K562 (cell line): ENCODE results near the gene RETREG2. TPM values are rescaled to one million over a fixed set of nuclear protein-coding genes. Genes with fewer than 3 reads are reported as not detected.

Source experiments
- CBFA2T2 ChIP-seq: fragments of 450-650 bp; conservative IDR thresholded peaks from 2 replicates; pipeline ENCODE4 v1.6.1; 2017; ENCODE audit warnings: mild to moderate bottlenecking
- CREM ChIP-seq: IDR thresholded peaks from 2 replicates; pipeline ENCODE4 v1.6.1; 2014; ENCODE audit warnings: antibody characterized with exemption, low read depth
- CTCFL ChIP-seq: IDR thresholded peaks from 2 replicates; pipeline ENCODE4 v1.6.1; 2011; ENCODE audit warnings: borderline replicate concordance, low read depth, mild to moderate bottlenecking, moderate library complexity, low read length; ENCODE audit not compliant: insufficient read depth, poor library complexity, severe bottlenecking
- DIDO1 ChIP-seq: fragments of 450-650 bp; IDR thresholded peaks from 2 replicates; pipeline ENCODE4 v1.6.1; 2016; ENCODE audit warnings: low read depth, missing biosample characterization, missing genetic modification characterization
- FOXK2 ChIP-seq, 2 experiments: fragments of 450-650 bp; IDR thresholded peaks in 1 of 2; conservative IDR thresholded peaks in 1 of 2; 2 replicates each; pipeline ENCODE4 v1.6.1; 2016; ENCODE audit warnings: low read depth in 2 of 2, mild to moderate bottlenecking in 1 of 2
- HNRNPLL ChIP-seq: fragments of 200-400 bp; formaldehyde crosslinking; IDR thresholded peaks from 2 replicates; pipeline ENCODE4 v1.6.1; 2017; ENCODE audit warnings: low read length, low read depth, mild to moderate bottlenecking; ENCODE audit not compliant: poor library complexity, severe bottlenecking
- RBM25 ChIP-seq: fragments of 200-400 bp; formaldehyde crosslinking; IDR thresholded peaks from 2 replicates; pipeline ENCODE4 v1.6.1; 2018; ENCODE audit warnings: low read length, low read depth, moderate library complexity; ENCODE audit not compliant: severe bottlenecking
- SMARCC2 ChIP-seq: fragments of 450-650 bp; IDR thresholded peaks from 2 replicates; pipeline ENCODE4 v1.6.1; 2017; ENCODE audit warnings: antibody characterized with exemption, moderate library complexity, mild to moderate bottlenecking, low read depth
- SNIP1 ChIP-seq: fragments of 450-650 bp; IDR thresholded peaks from 2 replicates; pipeline ENCODE4 v1.7.1; 2017; ENCODE audit warnings: low read depth, mild to moderate bottlenecking
- TCF3 ChIP-seq: sonication (generic); formaldehyde crosslinking; IDR thresholded peaks from 2 replicates; pipeline ENCODE4 v1.4.0; 2020; ENCODE audit warnings: mild to moderate bottlenecking, missing genetic modification reagents
- TRIM28 ChIP-seq: fragments of 450-650 bp; IDR thresholded peaks from 2 replicates; pipeline ENCODE4 v1.6.1; 2017
- ZBTB9 ChIP-seq: fragments of 450-650 bp; formaldehyde crosslinking; IDR thresholded peaks from 2 replicates; pipeline ENCODE4 v1.4.0; 2020; ENCODE audit warnings: mild to moderate bottlenecking, moderate library complexity
- ZC3H11A ChIP-seq: IDR thresholded peaks from 2 replicates; pipeline ENCODE4 v1.6.1; 2012; ENCODE audit warnings: low read depth, low read length, improper control_type of control experiment
- ZFPM2 ChIP-seq: fragments of 250-450 bp; sonication (Bioruptor Pico); IDR thresholded peaks from 2 replicates; pipeline ENCODE4 v1.5.1; 2022; ENCODE audit warnings: mild to moderate bottlenecking
- ZKSCAN1 ChIP-seq: fragments of 150-350 bp; IDR thresholded peaks from 2 replicates; pipeline ENCODE4 v1.6.1; 2016; ENCODE audit warnings: low read depth, low read length
- polyA plus RNA-seq, 8 experiments: library from polyadenylated mRNA; depleted of rRNA in 4 of 8; stranded (reverse) in 5 of 8; unstranded in 3 of 8; fragments of >200 nt; fragmentation: Nextera tagmentation in 2 of 8; fragmentation: Illumina TruSeq in 1 of 8; extraction: Ambion mirVana in 2 of 8; extraction: Trizol in 1 of 8; gene quantifications; 2 replicates each; pipeline versions ENCODE4 v1.2.1 to v1.2.3, GENCODE V29; 2011 to 2014; ENCODE audit warnings: inconsistent platforms in 1 of 8, missing spikeins in 1 of 8
- total RNA-seq, 7 experiments: library from RNA; depleted of rRNA in 6 of 7; stranded (reverse); fragments of >200 nt in 6 of 7; fragmentation: Illumina TruSeq in 2 of 7; extraction: Trizol in 2 of 7; gene quantifications; 2 replicates each; pipeline versions ENCODE4 v1.2.1 to v1.2.3, GENCODE V29; 2011 to 2021; ENCODE audit warnings: low replicate concordance in 1 of 7
- TF ChIP-seq, protein P1 (sequence below): fragments of 450-650 bp; formaldehyde crosslinking; IDR thresholded peaks from 2 replicates; pipeline ENCODE4 v1.4.0; 2020; ENCODE audit warnings: mild to moderate bottlenecking, moderate library complexity
- TF ChIP-seq, protein P2 (sequence below): fragments of 450-650 bp; IDR thresholded peaks from 2 replicates; pipeline ENCODE4 v1.6.1; 2017; ENCODE audit warnings: antibody characterized with exemption, mild to moderate bottlenecking

RETREG2 gene
- total and polyA plus RNA-seq, 9 of the 15 experiments (the other 6 are each of a cell fraction or from before 2014, with no cell fraction given), result 4.9 to 40.1 (median 19.2) TPM

DNA sequence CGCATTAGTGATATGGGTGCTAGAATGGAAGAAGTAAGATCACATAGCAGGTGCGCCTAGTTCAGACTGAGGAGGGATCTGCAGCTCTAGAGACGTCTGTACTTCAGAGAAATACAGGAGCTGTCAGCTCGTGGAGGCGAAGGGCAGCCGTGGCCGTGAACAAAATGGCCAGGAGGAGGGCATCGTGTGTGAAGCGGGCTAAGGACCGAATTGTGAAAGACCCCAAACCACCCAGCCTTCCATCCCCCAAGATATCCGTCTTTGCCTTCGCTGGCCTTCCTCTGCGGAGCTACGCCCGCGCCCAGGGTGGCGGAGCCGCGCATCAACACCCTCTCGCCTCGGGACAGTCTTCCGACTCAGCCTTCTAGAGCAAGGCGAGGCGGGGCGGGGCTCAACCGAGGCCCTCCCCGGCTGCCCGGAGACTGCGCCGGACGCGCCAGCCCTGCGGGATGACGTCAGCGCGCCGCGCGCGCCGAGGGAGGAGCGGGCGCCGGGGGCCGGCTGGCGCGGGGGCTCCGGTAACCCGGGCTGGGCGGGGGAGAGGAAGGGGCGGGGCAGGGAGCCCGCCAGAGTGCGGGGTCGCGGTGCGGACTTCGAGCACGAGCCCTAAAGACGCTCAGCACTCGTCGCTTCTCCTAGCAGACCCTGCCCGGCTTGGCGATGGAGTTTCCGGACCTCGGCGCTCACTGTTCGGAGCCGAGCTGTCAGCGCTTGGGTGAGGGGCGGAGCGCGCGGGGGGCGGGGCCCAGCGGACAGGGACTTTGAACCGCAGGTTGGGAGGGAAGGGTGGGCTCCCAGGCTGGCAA is 28.5 kb downstream of the RETREG2 start, which contains the start of gene ZFAND2B (continued):
- TF ChIP-seq, protein P1, sequence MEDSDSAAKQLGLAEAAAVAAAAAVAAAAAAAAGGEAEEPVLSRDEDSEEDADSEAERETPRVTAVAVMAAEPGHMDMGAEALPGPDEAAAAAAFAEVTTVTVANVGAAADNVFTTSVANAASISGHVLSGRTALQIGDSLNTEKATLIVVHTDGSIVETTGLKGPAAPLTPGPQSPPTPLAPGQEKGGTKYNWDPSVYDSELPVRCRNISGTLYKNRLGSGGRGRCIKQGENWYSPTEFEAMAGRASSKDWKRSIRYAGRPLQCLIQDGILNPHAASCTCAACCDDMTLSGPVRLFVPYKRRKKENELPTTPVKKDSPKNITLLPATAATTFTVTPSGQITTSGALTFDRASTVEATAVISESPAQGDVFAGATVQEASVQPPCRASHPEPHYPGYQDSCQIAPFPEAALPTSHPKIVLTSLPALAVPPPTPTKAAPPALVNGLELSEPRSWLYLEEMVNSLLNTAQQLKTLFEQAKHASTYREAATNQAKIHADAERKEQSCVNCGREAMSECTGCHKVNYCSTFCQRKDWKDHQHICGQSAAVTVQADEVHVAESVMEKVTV, result no peak
- 0 out of 2 replicates have a peak, but pooled peaks have one; percentile 37 for TF ChIP-seq TRIM28
- TF ChIP-seq ZBTB9 (CRISPR knock-in tag), result no peak
- no peak for TF ChIP-seq CTCFL
- TF ChIP-seq CREM, result peak; percentile 89
- TF ChIP-seq ZFPM2 (CRISPR knock-in tag), result no peak
- no peak for TF ChIP-seq SNIP1
- TF ChIP-seq SMARCC2, result no peak
- TF ChIP-seq FOXK2 (conservative IDR thresholded peaks at IDR 0.05 in 1 of 2, IDR thresholded peaks at IDR 0.05 in 1 of 2; ENCODE audit: low read depth in 2 of 2), result peak in 1 of 2 experiments; percentile 53; a peak in 1 of 4 replicates
- no peak for TF ChIP-seq ZC3H11A
- TF ChIP-seq ZKSCAN1, result no peak
- TF ChIP-seq HNRNPLL, result peak; percentile 46
- no peak for TF ChIP-seq RBM25
- TF ChIP-seq CBFA2T2, result no peak
- TF ChIP-seq TCF3 (CRISPR knock-in tag), result no peak
- no peak for TF ChIP-seq DIDO1 (tag)
- TF ChIP-seq, protein P2, sequence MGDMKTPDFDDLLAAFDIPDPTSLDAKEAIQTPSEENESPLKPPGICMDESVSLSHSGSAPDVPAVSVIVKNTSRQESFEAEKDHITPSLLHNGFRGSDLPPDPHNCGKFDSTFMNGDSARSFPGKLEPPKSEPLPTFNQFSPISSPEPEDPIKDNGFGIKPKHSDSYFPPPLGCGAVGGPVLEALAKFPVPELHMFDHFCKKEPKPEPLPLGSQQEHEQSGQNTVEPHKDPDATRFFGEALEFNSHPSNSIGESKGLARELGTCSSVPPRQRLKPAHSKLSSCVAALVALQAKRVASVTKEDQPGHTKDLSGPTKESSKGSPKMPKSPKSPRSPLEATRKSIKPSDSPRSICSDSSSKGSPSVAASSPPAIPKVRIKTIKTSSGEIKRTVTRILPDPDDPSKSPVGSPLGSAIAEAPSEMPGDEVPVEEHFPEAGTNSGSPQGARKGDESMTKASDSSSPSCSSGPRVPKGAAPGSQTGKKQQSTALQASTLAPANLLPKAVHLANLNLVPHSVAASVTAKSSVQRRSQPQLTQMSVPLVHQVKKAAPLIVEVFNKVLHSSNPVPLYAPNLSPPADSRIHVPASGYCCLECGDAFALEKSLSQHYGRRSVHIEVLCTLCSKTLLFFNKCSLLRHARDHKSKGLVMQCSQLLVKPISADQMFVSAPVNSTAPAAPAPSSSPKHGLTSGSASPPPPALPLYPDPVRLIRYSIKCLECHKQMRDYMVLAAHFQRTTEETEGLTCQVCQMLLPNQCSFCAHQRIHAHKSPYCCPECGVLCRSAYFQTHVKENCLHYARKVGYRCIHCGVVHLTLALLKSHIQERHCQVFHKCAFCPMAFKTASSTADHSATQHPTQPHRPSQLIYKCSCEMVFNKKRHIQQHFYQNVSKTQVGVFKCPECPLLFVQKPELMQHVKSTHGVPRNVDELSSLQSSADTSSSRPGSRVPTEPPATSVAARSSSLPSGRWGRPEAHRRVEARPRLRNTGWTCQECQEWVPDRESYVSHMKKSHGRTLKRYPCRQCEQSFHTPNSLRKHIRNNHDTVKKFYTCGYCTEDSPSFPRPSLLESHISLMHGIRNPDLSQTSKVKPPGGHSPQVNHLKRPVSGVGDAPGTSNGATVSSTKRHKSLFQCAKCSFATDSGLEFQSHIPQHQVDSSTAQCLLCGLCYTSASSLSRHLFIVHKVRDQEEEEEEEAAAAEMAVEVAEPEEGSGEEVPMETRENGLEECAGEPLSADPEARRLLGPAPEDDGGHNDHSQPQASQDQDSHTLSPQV, result 0 out of 2 replicates have a peak, but pooled peaks have one; percentile 34
